ENCODE results near the gene RAB11FIP4. TPM values are rescaled to one million over a fixed set of nuclear protein-coding genes. Genes with fewer than 3 reads are reported as not detected.

Gene RAB11FIP4
- total and polyA plus RNA-seq, 2 donors from 2014 or later: 10.0 to 32.5 TPM

- H3K27ac ChIP-seq (ENCODE audit: low read depth in 2 of 2, low read length in 2 of 2): no peak overlapping the region
- DNase-seq: no peak
- no peaks in the 10 kb centered on the region for H3K4me1 ChIP-seq (ENCODE audit: control insufficient read depth in 2 of 3, insufficient read depth in 2 of 3, low read depth in 1 of 3, low read length in 3 of 3)
- intact Hi-C loops (cut with DNase I): no loop called here
- no peaks in the 10 kb centered on the region for H3K36me3 ChIP-seq (ENCODE audit: control insufficient read depth in 2 of 3, insufficient read depth in 3 of 3, low read length in 3 of 3)
- no peak for TF ChIP-seq CTCF (IDR thresholded peaks at IDR 0.05; ENCODE audit: borderline replicate concordance, extremely low read depth, insufficient read depth)
- no peak overlapping the region for H3K4me3 ChIP-seq (ENCODE audit: low read length in 3 of 3)
- no peaks in the 10 kb centered on the region for H3K9me3 ChIP-seq (ENCODE audit: control insufficient read depth in 2 of 3, insufficient read depth in 1 of 3, low read length in 3 of 3)
- no peak for FAIRE-seq
- H3K9ac ChIP-seq (ENCODE audit: low read length in 3 of 3): no peak overlapping the region
- no peaks in the 10 kb centered on the region for H3K27me3 ChIP-seq (ENCODE audit: control insufficient read depth, insufficient read depth, low read length)
These were observed 89.7 kb downstream of the RAB11FIP4 start for GRCh38 chr17:31480904-31481782.

GRCh38 chr17:31481783-31482081 is 90.3 kb downstream of the RAB11FIP4 start:
- Histone ChIP-seq H3K36me3 (ENCODE audit: control insufficient read depth in 2 of 3, insufficient read depth in 3 of 3, low read length in 3 of 3) (no peaks in the 10 kb centered on the region), H3K9me3 (ENCODE audit: control insufficient read depth in 2 of 3, insufficient read depth in 1 of 3, low read length in 3 of 3) (no peaks in the 10 kb centered on the region), H3K4me1 (ENCODE audit: control insufficient read depth in 2 of 3, insufficient read depth in 2 of 3, low read depth in 1 of 3, low read length in 3 of 3) (peaks cover 0 to under 1% (median 0%) of the 10 kb centered on the region in 3 donors), H3K27me3 (ENCODE audit: control insufficient read depth, insufficient read depth, low read length) (no peaks in the 10 kb centered on the region), H3K4me3 (ENCODE audit: low read length in 3 of 3) (no peak overlapping the region), H3K27ac (ENCODE audit: low read depth in 2 of 2, low read length in 2 of 2) (no peak overlapping the region), H3K9ac (ENCODE audit: low read length in 3 of 3) (no peak overlapping the region)
- TF ChIP-seq CTCF (IDR thresholded peaks at IDR 0.05; ENCODE audit: borderline replicate concordance, extremely low read depth, insufficient read depth): no peak
- DNase-seq (no peak), FAIRE-seq (no peak)
- intact Hi-C loops (cut with DNase I): no loop called here

GRCh38 chr17:31484821-31485220 is 93.3 kb downstream of the RAB11FIP4 start:
- no peaks in the 10 kb centered on the region for H3K36me3 ChIP-seq (ENCODE audit: control insufficient read depth in 2 of 3, insufficient read depth in 3 of 3, low read length in 3 of 3)
- FAIRE-seq (no peak), DNase-seq (no peak)
- H3K4me1 ChIP-seq (ENCODE audit: control insufficient read depth in 2 of 3, insufficient read depth in 2 of 3, low read depth in 1 of 3, low read length in 3 of 3): peaks cover 0 to 14% (median 5%) of the 10 kb centered on the region in 3 donors
- no peak overlapping the region for H3K9ac ChIP-seq (ENCODE audit: low read length in 3 of 3)
- intact Hi-C loops (cut with DNase I): no loop called here
- no peak for TF ChIP-seq CTCF (IDR thresholded peaks at IDR 0.05; ENCODE audit: borderline replicate concordance, extremely low read depth, insufficient read depth)
- H3K9me3 ChIP-seq (ENCODE audit: control insufficient read depth in 2 of 3, insufficient read depth in 1 of 3, low read length in 3 of 3): no peaks in the 10 kb centered on the region
- H3K27me3 ChIP-seq (ENCODE audit: control insufficient read depth, insufficient read depth, low read length): peaks cover 4% of the 10 kb centered on the region
- no peak overlapping the region for H3K27ac ChIP-seq (ENCODE audit: low read depth in 2 of 2, low read length in 2 of 2)
- H3K4me3 ChIP-seq (ENCODE audit: low read length in 3 of 3): no peak overlapping the region

Measured in kidney (tissue), 14 donors.